ENCODE data around the gene SRBD1.

DNA sequence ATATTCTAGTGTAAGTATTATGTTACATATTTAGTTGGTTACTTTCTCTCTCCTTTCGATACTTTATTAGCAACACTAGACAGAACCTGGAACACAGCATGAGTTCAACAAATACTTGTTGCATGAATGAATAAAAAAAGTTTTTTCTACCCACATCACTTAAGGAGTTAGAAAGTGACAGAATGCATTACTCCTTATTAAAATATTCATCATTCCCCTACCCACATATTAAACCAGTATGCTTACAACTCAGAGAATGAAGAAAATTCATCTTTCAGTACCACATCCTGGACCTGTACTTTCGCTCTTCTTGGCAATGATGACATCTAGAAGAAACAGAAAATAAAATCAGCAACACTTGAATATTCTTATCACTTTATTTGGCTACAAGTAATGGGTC, 6.0 kb downstream of the SRBD1 start:
- TF ChIP-seq GATA2 (IDR thresholded peaks at IDR 0.05; ENCODE audit: low read depth, low read length) (no peak), GATA3 (IDR thresholded peaks at IDR 0.05; ENCODE audit: low read depth, low read length) (no peak)
